Karpas-422 (cell line): ENCODE data around the gene DNTTIP2. TPM values are rescaled to one million over a fixed set of nuclear protein-coding genes. Genes with fewer than 3 reads are reported as not detected.

Experiments used
- DNase-seq: peaks from one replicate; pipeline ENCODE4 v3.0.0-alpha.2; 2015
- H2AFZ ChIP-seq: fragments of 200-600 bp; sonication (generic); 2 replicates; pipeline ENCODE4 v1.6.1; 2014; ENCODE audit warnings: antibody characterized with exemption, low read length, mixed read lengths
- H3K27ac ChIP-seq: fragments of 200-600 bp; sonication (generic); 2 replicates; pipeline ENCODE4 v1.5.1; 2014; ENCODE audit warnings: mild to moderate bottlenecking, low read length, moderate library complexity
- H3K27me3 ChIP-seq: fragments of 200-600 bp; sonication (generic); 2 replicates; pipeline ENCODE4 v1.6.1; 2014; ENCODE audit warnings: low read length, mixed read lengths
- H3K36me3 ChIP-seq: fragments of 200-600 bp; sonication (generic); 2 replicates; pipeline ENCODE4 v1.6.1; 2014; ENCODE audit warnings: low read length, mixed read lengths; ENCODE audit not compliant: insufficient read depth
- H3K4me1 ChIP-seq: fragments of 200-600 bp; sonication (generic); 2 replicates; pipeline ENCODE4 v1.6.1; 2014; ENCODE audit warnings: mild to moderate bottlenecking, low read length, mixed read lengths
- H3K4me2 ChIP-seq: fragments of 200-600 bp; sonication (generic); 2 replicates; pipeline ENCODE4 v1.6.1; 2014; ENCODE audit warnings: low read length, low read depth, mild to moderate bottlenecking; ENCODE audit not compliant: poor library complexity, severe bottlenecking
- H3K4me3 ChIP-seq: fragments of 200-600 bp; sonication (generic); 2 replicates; pipeline ENCODE4 v1.5.1; 2014; ENCODE audit warnings: mild to moderate bottlenecking, antibody characterized with exemption, low read length, mixed read lengths
- H3K79me2 ChIP-seq: fragments of 200-600 bp; sonication (generic); 2 replicates; pipeline ENCODE4 v1.6.1; 2014; ENCODE audit warnings: mild to moderate bottlenecking, low read length, mixed read lengths
- H3K9ac ChIP-seq: fragments of 200-600 bp; sonication (generic); 2 replicates; pipeline ENCODE4 v1.6.0; 2014; ENCODE audit warnings: low read length
- H3K9me2 ChIP-seq: fragments of 200-600 bp; sonication (generic), shearing (Covaris generic); replicated peaks from 2 replicates; pipeline ENCODE4 v1.6.0; 2014; ENCODE audit warnings: mild to moderate bottlenecking, low read length, moderate library complexity; ENCODE audit not compliant: insufficient read depth
- H3K9me3 ChIP-seq: fragments of 300-700, 200-600 bp; sonication (generic); 2 replicates; pipeline ENCODE4 v1.6.1; 2014; ENCODE audit warnings: low read length, mixed read lengths
- H4K20me1 ChIP-seq: fragments of 200-600 bp; sonication (generic); 2 replicates; pipeline ENCODE4 v1.6.1; 2014; ENCODE audit warnings: mild to moderate bottlenecking, antibody characterized with exemption, low read length, low read depth; ENCODE audit not compliant: insufficient read depth
- total RNA-seq: library from RNA; depleted of rRNA; stranded (reverse); fragments of >200 nt; shearing (Covaris generic); gene quantifications from 2 replicates; pipeline ENCODE4 v1.2.3, GENCODE V29; 2014; ENCODE audit warnings: low replicate concordance

DNTTIP2 gene
- total RNA-seq, 1 experiment from 2014 or later: 61.9 TPM

- no peak overlapping the region for H3K27ac ChIP-seq
- no peaks in the 10 kb centered on the region for H3K27me3 ChIP-seq
These were observed 49.9 kb downstream of the DNTTIP2 start for GRCh38 chr1:93829061-93829460.

GRCh38 chr1:93828367-93828755 lies 50.6 kb downstream of the DNTTIP2 start:
- no peak overlapping the region for H2AFZ ChIP-seq
- no peak overlapping the region for H3K4me2 ChIP-seq
- no peaks in the 10 kb centered on the region for H3K4me1 ChIP-seq
- no peaks in the 10 kb centered on the region for H3K27me3 ChIP-seq
- DNase-seq: no peak
- H3K9me2 ChIP-seq: no peaks in the 10 kb centered on the region
- no peaks in the 10 kb centered on the region for H3K79me2 ChIP-seq
- no peaks in the 10 kb centered on the region for H3K9me3 ChIP-seq
- H3K9ac ChIP-seq: no peak overlapping the region
- no peaks in the 10 kb centered on the region for H4K20me1 ChIP-seq
- H3K4me3 ChIP-seq: no peak overlapping the region
- no peak overlapping the region for H3K27ac ChIP-seq
- H3K36me3 ChIP-seq: no peaks in the 10 kb centered on the region

More at GRCh38 chr1:93829061-93829460, 49.9 kb downstream of the DNTTIP2 start:
- DNase-seq: no peak
- Histone ChIP-seq H3K4me3 (no peak overlapping the region), H3K9me2 (no peaks in the 10 kb centered on the region), H3K9me3 (no peaks in the 10 kb centered on the region), H3K9ac (no peak overlapping the region), H3K4me1 (no peaks in the 10 kb centered on the region), H2AFZ (no peak overlapping the region), H3K4me2 (no peak overlapping the region), H3K79me2 (no peaks in the 10 kb centered on the region), H4K20me1 (no peaks in the 10 kb centered on the region), H3K36me3 (no peaks in the 10 kb centered on the region)

- H3K4me2 ChIP-seq: no peak overlapping the region
- no peak for DNase-seq
- no peaks in the 10 kb centered on the region for H4K20me1 ChIP-seq
- H2AFZ ChIP-seq: no peak overlapping the region
- H3K4me1 ChIP-seq: no peaks in the 10 kb centered on the region
- H3K36me3 ChIP-seq: no peaks in the 10 kb centered on the region
- H3K9me3 ChIP-seq: no peaks in the 10 kb centered on the region
- no peak overlapping the region for H3K4me3 ChIP-seq
- H3K9ac ChIP-seq: no peak overlapping the region
- H3K9me2 ChIP-seq: no peaks in the 10 kb centered on the region
- no peaks in the 10 kb centered on the region for H3K27me3 ChIP-seq
- no peak overlapping the region for H3K27ac ChIP-seq
- no peaks in the 10 kb centered on the region for H3K79me2 ChIP-seq
These were observed 51.2 kb downstream of the DNTTIP2 start for GRCh38 chr1:93827633-93828366.

DNA sequence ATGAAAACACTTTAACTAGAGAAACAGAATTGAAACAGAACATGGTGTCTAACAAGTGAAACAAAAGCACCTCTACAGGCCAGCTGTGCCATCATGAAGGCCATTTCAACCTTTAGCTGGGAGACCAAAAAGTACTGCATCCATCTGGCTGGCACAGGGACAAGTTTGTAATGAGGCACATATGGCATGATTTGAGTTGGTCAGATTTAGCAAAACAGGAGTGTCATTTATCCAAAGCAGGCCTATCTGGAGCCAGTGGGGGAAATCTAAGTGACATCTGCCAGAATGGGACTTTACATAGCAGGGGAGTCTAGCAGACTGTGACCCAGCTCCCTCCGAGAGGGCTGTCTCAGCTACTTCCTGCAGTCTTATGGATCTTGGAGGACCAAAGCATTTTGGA lies 51.9 kb downstream of the DNTTIP2 start:
- no peak overlapping the region for H2AFZ ChIP-seq
- no peaks in the 10 kb centered on the region for H3K79me2 ChIP-seq
- H3K27ac ChIP-seq: no peak overlapping the region
- no peak overlapping the region for H3K4me2 ChIP-seq
- H3K9ac ChIP-seq: no peak overlapping the region
- H3K36me3 ChIP-seq: no peaks in the 10 kb centered on the region
- no peaks in the 10 kb centered on the region for H3K9me3 ChIP-seq
- no peaks in the 10 kb centered on the region for H4K20me1 ChIP-seq
- no peak overlapping the region for H3K4me3 ChIP-seq
- no peaks in the 10 kb centered on the region for H3K4me1 ChIP-seq
- no peaks in the 10 kb centered on the region for H3K27me3 ChIP-seq
- no peak for DNase-seq
- no peaks in the 10 kb centered on the region for H3K9me2 ChIP-seq

GRCh38 chr1:93824834-93825233 lies 54.2 kb downstream of the DNTTIP2 start:
- Histone ChIP-seq H3K9ac (no peak overlapping the region), H3K27me3 (no peaks in the 10 kb centered on the region), H4K20me1 (no peaks in the 10 kb centered on the region), H3K4me3 (no peak overlapping the region), H2AFZ (no peak overlapping the region), H3K79me2 (no peaks in the 10 kb centered on the region), H3K27ac (no peak overlapping the region), H3K4me1 (no peaks in the 10 kb centered on the region), H3K36me3 (no peaks in the 10 kb centered on the region), H3K9me3 (no peaks in the 10 kb centered on the region), H3K4me2 (no peak overlapping the region), H3K9me2 (no peaks in the 10 kb centered on the region)
- DNase-seq: no peak

GRCh38 chr1:93822730-93823425 lies 56.1 kb downstream of the DNTTIP2 start:
- no peak for DNase-seq
- no peak overlapping the region for H3K4me2 ChIP-seq

GRCh38 chr1:93821423-93822144 lies 57.4 kb downstream of the DNTTIP2 start:
- H3K36me3 ChIP-seq: no peaks in the 10 kb centered on the region
- H3K9ac ChIP-seq: no peak overlapping the region
- H3K9me3 ChIP-seq: no peaks in the 10 kb centered on the region
- H3K4me1 ChIP-seq: no peaks in the 10 kb centered on the region
- no peak overlapping the region for H3K27ac ChIP-seq
- no peak overlapping the region for H3K4me3 ChIP-seq
- no peaks in the 10 kb centered on the region for H4K20me1 ChIP-seq
- no peaks in the 10 kb centered on the region for H3K27me3 ChIP-seq
- H3K4me2 ChIP-seq: no peak overlapping the region
- H3K79me2 ChIP-seq: no peaks in the 10 kb centered on the region
- no peak overlapping the region for H2AFZ ChIP-seq
- DNase-seq: no peak
- no peaks in the 10 kb centered on the region for H3K9me2 ChIP-seq

More at GRCh38 chr1:93822730-93823425, 56.1 kb downstream of the DNTTIP2 start:
- Histone ChIP-seq H3K27ac (no peak overlapping the region), H3K79me2 (no peaks in the 10 kb centered on the region), H4K20me1 (no peaks in the 10 kb centered on the region), H3K36me3 (no peaks in the 10 kb centered on the region), H3K27me3 (no peaks in the 10 kb centered on the region), H3K9me2 (no peaks in the 10 kb centered on the region), H3K4me1 (no peaks in the 10 kb centered on the region), H3K9me3 (no peaks in the 10 kb centered on the region), H3K9ac (no peak overlapping the region), H3K4me3 (no peak overlapping the region), H2AFZ (no peak overlapping the region)
